GM19025 (cell line): Measurements from ENCODE around the gene HOXA9.

ENCODE experiments used
- ATAC-seq: cut with Tn5 transposase; IDR thresholded peaks from one replicate; pipeline ENCODE4 v1.9.1; 2021; ENCODE audit warnings: mild to moderate bottlenecking, low read depth, moderate library complexity; ENCODE audit not compliant: unreplicated experiment

The HOXA9 gene

GRCh38 chr7:27156508-27156898 lies 8.8 kb downstream of the HOXA9 start, which contains the start of gene HOXA7:
HOXA7 (minus strand) TSS chr7:27156675; CDS start chr7:27156545, 130 bp downstream.
- ATAC-seq: no peak

GRCh38 chr7:27155816-27156507 lies 9.4 kb downstream of the HOXA9 start:
- no peak for ATAC-seq

- ATAC-seq: no peak
These were observed 10.2 kb downstream of the HOXA9 start for GRCh38 chr7:27154901-27155815.

GRCh38 chr7:27154369-27154768 lies 11.0 kb downstream of the HOXA9 start:
- no peak for ATAC-seq

GRCh38 chr7:27153526-27153925 lies 11.8 kb downstream of the HOXA9 start:
- no peak for ATAC-seq

GRCh38 chr7:27152816-27153442 lies 12.4 kb downstream of the HOXA9 start:
- no peak for ATAC-seq

- no peak for ATAC-seq
These were observed 13.2 kb downstream of the HOXA9 start, which contains the start of gene HOXA3 for GRCh38 chr7:27151931-27152815. HOXA3 (minus strand) TSS chr7:27152583; CDS start chr7:27110640, 41,943 bp downstream.

GRCh38 chr7:27151341-27151930 lies 13.9 kb downstream of the HOXA9 start:
- no peak for ATAC-seq

- peak; percentile 76 for ATAC-seq
These were observed 14.6 kb downstream of the HOXA9 start for GRCh38 chr7:27150568-27151340.

- ATAC-seq: peak; percentile 8
These were observed 15.3 kb downstream of the HOXA9 start for GRCh38 chr7:27149842-27150567.

GRCh38 chr7:27148756-27149641 lies 16.3 kb downstream of the HOXA9 start:
- no peak for ATAC-seq

- no peak for ATAC-seq
These were observed 17.1 kb downstream of the HOXA9 start for GRCh38 chr7:27148031-27148755.

GRCh38 chr7:27147199-27148030 lies 17.9 kb downstream of the HOXA9 start, which contains the start of gene HOXA6:
HOXA6 (minus strand) TSS chr7:27147774; CDS start chr7:27147749, 25 bp downstream.
- no peak for ATAC-seq

- no peak for ATAC-seq
These were observed 18.7 kb downstream of the HOXA9 start for GRCh38 chr7:27146491-27147198.

- no peak for ATAC-seq
These were observed 19.4 kb downstream of the HOXA9 start for GRCh38 chr7:27145914-27146412.
